T-helper 2 cell treated with Interferon-gamma antibody and Interleukin-4, amounts not matched to agents 100 ng/mL and 5 ng/mL, for 36 hours (primary cell): ENCODE results near the gene TET2. TPM values are rescaled to one million over a fixed set of nuclear protein-coding genes. Genes with fewer than 3 reads are reported as not detected.
"Not testable (repeated sequence)": the region's sequence is repeated elsewhere in the genome, so short reads cannot be mapped to it uniquely, and the experiment has no call there.

Experiments
- intact Hi-C: fragments of 100-400 bp; cut with micrococcal nuclease; formaldehyde crosslinking; loops from one replicate; pipeline ENCODE4 v1.15.1; 2023
- total RNA-seq: library from RNA; stranded (reverse); gene quantifications from 2 replicates; pipeline ENCODE4 v1.2.3, GENCODE V29; 2022

TET2 gene
- total RNA-seq, 1 donor from 2014 or later = 25.4 TPM

GRCh38 chr4:105281124-105281415 is 134.4 kb downstream of the TET2 start:
- intact Hi-C loops = no loop called here

DNA sequence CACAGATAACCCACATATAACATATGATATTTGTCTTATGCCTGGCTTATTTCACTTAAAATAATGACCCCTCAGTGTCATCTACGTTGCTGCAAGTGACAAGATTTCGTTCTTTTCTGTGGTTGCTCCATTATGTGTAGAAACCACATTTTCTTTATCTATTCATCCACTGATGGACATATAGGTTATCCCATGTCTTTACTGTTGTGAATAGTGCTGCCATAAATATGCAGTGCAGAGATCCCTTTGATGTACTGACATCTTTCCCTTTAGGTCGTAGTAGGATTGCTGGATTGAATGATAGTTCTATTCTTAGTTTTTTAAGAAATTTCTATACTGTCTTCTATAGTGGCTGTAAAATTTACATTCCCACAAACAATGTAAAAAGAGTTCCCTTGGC is 135.8 kb downstream of the TET2 start:
- intact Hi-C loops = no loop called here

- intact Hi-C loops = no loop called here
Measured at GRCh38 chr4:105283501-105283900, 136.8 kb downstream of the TET2 start.

DNA sequence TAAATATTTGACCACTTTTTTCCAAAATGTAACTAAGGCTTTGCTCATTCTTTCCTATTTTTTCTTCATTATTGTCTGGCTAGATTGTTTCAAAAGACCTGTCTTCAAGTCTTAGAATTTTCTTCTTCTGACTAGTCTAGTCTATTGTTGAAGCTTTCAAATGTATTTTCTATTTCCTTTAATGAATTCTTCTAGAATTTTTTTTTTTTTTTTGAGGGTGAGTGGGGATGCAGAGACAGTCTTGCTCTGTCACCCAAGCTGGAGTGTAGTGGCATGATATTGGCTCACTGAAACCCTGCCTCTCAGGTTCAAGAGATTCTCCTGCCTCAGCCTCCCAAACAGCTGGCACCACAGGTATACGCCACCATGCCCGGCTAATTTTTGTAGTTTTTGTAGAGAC is 141.4 kb downstream of the TET2 start:
- intact Hi-C loops = loop anchor here (5.0 kb wide), 1 partner anchor 184 kb away; the partner anchor contains the start of gene PPA2

DNA sequence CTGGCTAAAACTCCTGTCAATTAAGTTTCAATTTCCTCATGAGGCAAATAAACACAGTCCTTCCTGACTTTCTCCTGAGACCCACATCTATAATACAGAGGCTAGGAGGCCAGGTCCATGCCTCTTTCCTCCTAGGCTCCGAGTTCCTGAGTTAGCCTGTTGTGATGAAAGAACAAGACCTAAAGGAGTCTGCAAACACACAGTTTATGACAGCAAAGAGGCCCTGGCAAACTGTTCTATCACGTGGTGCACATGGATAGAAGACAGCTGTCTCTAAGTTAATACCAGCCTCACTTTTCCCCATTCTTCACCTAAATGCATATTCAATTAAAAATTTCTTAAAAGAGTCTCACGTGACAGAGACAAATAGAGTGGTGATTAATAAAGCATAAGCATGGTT is 145.2 kb downstream of the TET2 start:
- intact Hi-C loops = no loop called here

- intact Hi-C loops = no loop called here
Measured at GRCh38 chr4:105293360-105293759, 146.7 kb downstream of the TET2 start.

- intact Hi-C loops = no loop called here
Measured at GRCh38 chr4:105296672-105297071, 150.0 kb downstream of the TET2 start.

- intact Hi-C loops = not testable (repeated sequence)
Measured at GRCh38 chr4:105299027-105299426, 152.4 kb downstream of the TET2 start.

DNA sequence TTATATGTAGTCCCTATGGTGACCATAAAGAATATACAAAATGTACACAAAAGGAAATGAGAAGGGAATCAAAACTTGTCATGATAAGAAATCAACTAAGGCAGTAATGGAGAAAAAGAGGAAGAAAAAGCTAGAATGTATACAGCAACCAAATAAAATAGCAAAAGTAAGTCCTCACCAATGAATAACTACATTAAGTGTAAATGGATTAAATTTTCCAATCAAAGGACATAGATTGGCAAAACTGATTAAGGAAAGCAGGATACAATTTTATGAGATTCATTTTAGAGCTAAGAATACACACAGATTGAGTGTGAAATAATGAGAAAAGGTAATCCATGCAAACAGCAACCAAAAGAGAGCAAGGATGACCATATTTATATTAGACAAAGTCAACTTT is 157.4 kb downstream of the TET2 start:
- intact Hi-C loops = no loop called here

DNA sequence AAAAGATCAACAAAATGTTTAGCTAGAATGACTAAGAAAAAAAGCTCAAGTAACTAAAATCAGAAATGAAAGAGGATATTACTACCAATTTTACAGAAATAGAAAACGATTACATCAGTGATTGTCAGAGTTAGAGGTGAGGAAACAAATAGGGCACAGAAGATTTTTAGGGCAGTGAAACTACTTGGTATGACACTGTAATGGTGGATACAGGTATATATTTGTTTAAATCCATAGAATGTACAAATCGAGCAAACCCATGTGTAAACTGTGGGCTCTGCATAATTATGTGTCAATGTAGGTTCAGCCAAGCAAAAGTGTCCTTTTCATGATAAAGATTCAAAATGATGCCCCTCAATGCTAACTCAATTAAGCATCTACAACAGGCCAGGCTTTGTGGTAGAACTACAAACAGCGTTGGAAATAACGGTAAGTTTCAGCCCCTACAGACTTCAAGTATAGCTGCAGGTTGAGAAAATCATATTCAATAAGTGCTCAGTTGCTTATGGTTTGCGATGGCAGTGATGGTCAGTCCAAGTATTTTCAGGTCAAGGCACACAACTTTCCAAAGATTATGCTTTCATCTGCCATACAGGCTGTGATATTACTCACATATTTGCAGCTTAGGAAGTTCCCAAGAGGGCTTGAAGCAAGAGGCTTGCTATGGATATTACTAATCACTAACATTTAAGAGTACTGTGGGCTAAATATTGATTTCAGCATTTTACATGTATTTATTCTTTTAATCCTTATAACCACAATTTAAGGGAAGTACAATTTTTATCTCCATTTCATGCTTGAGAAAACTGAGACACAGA is 158.6 kb downstream of the TET2 start:
- intact Hi-C loops = loop anchor here (5.0 kb wide), 1 partner anchor 167 kb away; the partner anchor contains the start of gene PPA2

GRCh38 chr4:105306158-105306781 is 159.6 kb downstream of the TET2 start:
- intact Hi-C loops = loop anchor here (2.0 to 5.0 kb wide), 2 partner anchors 159 to 166 kb away; partner anchors contain the start of genes PPA2 and TET2

GRCh38 chr4:105306820-105307219 is 160.1 kb downstream of the TET2 start:
- intact Hi-C loops = loop anchor here (2.0 to 5.0 kb wide), 2 partner anchors 160 to 165 kb away; partner anchors contain the start of genes PPA2 and TET2

GRCh38 chr4:105318486-105318885 is 171.8 kb downstream of the TET2 start:
- intact Hi-C loops = no loop called here

DNA sequence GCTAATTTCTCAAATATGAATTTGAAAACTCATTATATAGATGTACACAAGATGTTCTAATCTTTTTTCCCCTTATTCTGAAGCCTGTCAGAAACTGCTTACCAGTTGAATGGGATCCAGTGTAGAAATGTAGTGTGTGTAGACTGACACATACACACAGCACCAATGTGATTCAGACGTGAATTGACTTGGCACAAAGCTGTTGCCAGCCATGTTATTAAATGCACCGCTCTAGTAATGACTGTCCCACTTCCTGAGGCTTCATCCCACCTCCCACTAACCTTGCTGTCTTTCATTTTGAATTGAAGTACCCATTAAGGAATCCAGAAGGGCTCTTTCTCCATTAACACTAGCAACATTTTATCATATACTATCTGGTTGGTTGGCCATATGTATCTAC is 180.5 kb downstream of the TET2 start:
- intact Hi-C loops = no loop called here

DNA sequence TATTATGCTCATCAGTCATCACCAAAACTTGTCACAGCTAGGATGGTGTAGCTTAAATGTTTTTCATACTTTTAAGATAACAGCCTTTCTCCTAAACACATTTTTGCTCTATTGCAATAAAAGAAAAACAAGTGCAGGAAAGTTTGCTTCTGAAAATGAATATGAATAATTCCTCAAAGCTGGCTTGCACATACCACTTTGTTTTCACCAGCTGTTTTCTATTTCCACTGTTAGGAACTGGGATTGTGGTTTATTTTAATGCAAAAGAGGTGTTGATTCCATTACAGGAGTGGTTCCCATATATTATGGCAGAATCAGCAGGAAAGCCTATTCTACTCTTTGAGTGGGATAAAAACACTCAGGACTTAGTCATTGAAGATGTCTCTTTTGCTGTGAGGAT is 181.3 kb downstream of the TET2 start:
- intact Hi-C loops = no loop called here

DNA sequence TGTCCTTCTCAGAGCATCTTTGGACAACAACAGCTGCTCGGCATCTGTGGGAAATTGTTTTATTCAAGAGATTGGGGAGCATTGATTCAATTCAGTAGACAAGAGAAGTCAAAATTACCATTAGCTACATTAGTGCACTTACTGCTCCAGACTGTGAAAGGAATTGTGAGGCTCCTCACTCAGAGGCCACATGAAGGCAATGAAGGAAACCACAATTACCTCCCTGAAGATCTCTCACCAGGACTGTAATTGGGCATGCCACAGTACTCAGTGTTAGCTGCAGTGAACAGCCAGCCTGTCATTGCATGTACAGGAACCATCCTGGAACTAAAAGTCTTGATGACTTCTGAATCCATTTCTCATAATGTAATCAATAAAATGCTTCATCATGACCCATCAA is 182.4 kb downstream of the TET2 start:
- intact Hi-C loops = no loop called here
